DND-41 (cell line): ENCODE data around the gene CA11.

Experiments used
- ATAC-seq: fragments of 200-7000 bp; cut with Tn5 transposase; 3 replicates; pipeline ENCODE4 v1.9.1; 2021; ENCODE audit warnings: low read depth; ENCODE audit not compliant: insufficient read depth
- DNase-seq: peaks from one replicate; pipeline ENCODE4 v3.0.0-alpha.2; 2020
- H2AFZ ChIP-seq: 2 replicates; pipeline ENCODE4 v1.6.0; 2012; ENCODE audit warnings: low read depth, low read length
- H3K27ac ChIP-seq: 2 replicates; pipeline ENCODE4 v1.5.1; 2012; ENCODE audit warnings: low read length, inconsistent platforms
- H3K27me3 ChIP-seq: fragments of 200-600 bp; sonication (generic); 2 replicates; pipeline ENCODE4 v1.6.0; 2012; ENCODE audit warnings: low read length, mild to moderate bottlenecking, inconsistent platforms; ENCODE audit not compliant: insufficient read depth, poor library complexity
- H3K36me3 ChIP-seq: 2 replicates; pipeline ENCODE4 v1.5.1; 2012; ENCODE audit warnings: low read length, inconsistent platforms; ENCODE audit not compliant: insufficient read depth
- H3K4me1 ChIP-seq: 2 replicates; pipeline ENCODE4 v1.5.1; 2012; ENCODE audit warnings: mild to moderate bottlenecking, low read length; ENCODE audit not compliant: insufficient read depth
- H3K4me2 ChIP-seq: 2 replicates; pipeline ENCODE4 v1.6.0; 2012; ENCODE audit warnings: mild to moderate bottlenecking, moderate library complexity, low read length, inconsistent platforms; ENCODE audit not compliant: insufficient read depth
- H3K4me3 ChIP-seq, 2 experiments: fragments of 200-600 bp in 1 of 2; shearing (Covaris generic) in 1 of 2; 2 replicates each; pipeline ENCODE4 v1.5.1; 2012 to 2016; ENCODE audit warnings: inconsistent platforms in 2 of 2, low read length in 2 of 2, mild to moderate bottlenecking in 2 of 2, low read depth in 1 of 2, moderate library complexity in 1 of 2
- H3K79me2 ChIP-seq: 2 replicates; pipeline ENCODE4 v1.6.0; 2012; ENCODE audit warnings: low read length, inconsistent platforms; ENCODE audit not compliant: insufficient read depth
- H3K9ac ChIP-seq: 2 replicates; pipeline ENCODE4 v1.6.0; 2012; ENCODE audit warnings: low read depth, mild to moderate bottlenecking, inconsistent platforms, low read length, moderate library complexity
- H3K9me3 ChIP-seq: 2 replicates; pipeline ENCODE4 v1.5.1; 2012; ENCODE audit warnings: low read length, moderate library complexity, mild to moderate bottlenecking, inconsistent platforms; ENCODE audit not compliant: insufficient read depth, severe bottlenecking
- H4K20me1 ChIP-seq: 2 replicates; pipeline ENCODE4 v1.6.0; 2012; ENCODE audit warnings: low read length; ENCODE audit not compliant: insufficient read depth
- EZH2 ChIP-seq: IDR thresholded peaks from 3 replicates; pipeline ENCODE4 v1.6.1; 2012; ENCODE audit warnings: borderline replicate concordance, low read depth, mild to moderate bottlenecking, moderate library complexity, low read length, inconsistent platforms; ENCODE audit not compliant: severe bottlenecking
- TF ChIP-seq, protein P1 (sequence below): IDR thresholded peaks from 2 replicates; pipeline ENCODE4 v1.5.1; 2012; ENCODE audit warnings: borderline replicate concordance, low read length, moderate library complexity, mild to moderate bottlenecking; ENCODE audit not compliant: poor library complexity, severe bottlenecking; ENCODE audit errors: extremely low read depth

Gene CA11

DNA sequence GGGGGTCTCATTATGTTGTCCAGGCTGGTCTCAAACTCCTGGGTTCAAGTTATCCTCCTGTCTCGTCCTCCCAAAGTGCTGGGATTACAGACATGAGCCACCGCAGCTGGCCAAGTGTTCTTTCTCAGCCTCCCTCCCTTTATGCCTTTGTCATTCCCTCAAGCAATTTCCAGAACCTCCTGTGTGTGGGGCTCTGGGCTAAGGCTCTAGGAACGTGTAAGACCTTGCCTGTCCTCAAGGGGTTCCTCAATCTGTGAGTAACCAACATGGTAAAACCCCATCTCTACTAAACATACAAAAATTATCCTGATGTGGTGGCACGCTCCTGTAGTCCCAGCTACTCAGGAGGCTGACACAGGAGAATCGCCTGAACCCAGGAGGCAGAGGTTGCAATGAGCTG, 55.0 kb downstream of the CA11 start:
- H3K36me3 ChIP-seq, result no peaks in the 10 kb centered on the region
- H3K9me3 ChIP-seq, result no peaks in the 10 kb centered on the region
- H3K4me2 ChIP-seq, result no peak overlapping the region
- no peak overlapping the region for H3K27ac ChIP-seq
- ATAC-seq (no peak), DNase-seq (no peak)
- H3K27me3 ChIP-seq, result no peaks in the 10 kb centered on the region
- H3K79me2 ChIP-seq, result no peaks in the 10 kb centered on the region
- peaks cover 11% of the 10 kb centered on the region for H3K4me1 ChIP-seq
- TF ChIP-seq, protein P1, sequence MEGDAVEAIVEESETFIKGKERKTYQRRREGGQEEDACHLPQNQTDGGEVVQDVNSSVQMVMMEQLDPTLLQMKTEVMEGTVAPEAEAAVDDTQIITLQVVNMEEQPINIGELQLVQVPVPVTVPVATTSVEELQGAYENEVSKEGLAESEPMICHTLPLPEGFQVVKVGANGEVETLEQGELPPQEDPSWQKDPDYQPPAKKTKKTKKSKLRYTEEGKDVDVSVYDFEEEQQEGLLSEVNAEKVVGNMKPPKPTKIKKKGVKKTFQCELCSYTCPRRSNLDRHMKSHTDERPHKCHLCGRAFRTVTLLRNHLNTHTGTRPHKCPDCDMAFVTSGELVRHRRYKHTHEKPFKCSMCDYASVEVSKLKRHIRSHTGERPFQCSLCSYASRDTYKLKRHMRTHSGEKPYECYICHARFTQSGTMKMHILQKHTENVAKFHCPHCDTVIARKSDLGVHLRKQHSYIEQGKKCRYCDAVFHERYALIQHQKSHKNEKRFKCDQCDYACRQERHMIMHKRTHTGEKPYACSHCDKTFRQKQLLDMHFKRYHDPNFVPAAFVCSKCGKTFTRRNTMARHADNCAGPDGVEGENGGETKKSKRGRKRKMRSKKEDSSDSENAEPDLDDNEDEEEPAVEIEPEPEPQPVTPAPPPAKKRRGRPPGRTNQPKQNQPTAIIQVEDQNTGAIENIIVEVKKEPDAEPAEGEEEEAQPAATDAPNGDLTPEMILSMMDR, result peak; percentile 4
- no peak for TF ChIP-seq EZH2
- H2AFZ ChIP-seq, result no peak overlapping the region
- H3K4me3 ChIP-seq, result no peak overlapping the region
- H4K20me1 ChIP-seq, result no peaks in the 10 kb centered on the region
- H3K9ac ChIP-seq, result no peak overlapping the region

DNA sequence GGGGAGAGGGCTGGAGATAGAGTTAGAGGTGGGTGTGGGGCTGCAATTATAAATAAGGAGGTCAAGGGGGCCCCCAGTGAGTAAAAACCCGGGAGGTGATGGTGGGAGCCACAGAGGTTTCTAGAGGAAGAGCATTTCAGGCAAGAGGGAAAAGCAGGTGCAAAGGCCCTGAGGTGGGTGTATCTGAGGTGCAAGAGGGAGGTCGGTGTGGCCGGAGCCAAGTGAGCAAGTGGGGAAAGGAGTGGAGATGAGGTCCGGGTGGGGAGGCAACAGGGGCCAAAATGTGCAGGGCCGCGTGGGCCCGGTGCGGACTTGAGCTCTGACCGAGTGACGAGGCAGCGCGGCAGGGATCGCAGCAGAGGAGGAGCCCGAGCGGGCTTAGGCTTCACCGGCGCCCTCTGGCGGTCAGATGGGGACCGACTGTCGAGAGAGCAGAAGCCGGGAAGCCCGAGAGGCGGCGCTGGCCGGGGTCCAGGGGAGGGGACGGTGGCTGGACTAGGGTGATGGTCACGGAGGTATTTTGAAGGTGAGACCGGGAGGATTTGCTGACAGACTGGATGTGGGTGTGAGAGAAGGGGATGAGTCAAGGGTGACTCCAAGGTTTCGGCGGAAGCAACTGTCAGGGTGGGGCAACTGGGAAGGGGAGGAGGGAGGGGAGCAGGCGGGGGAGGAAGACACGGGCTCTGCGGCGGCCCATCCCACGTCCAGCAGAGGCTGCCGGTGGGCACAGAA, 57.2 kb downstream of the CA11 start:
- Histone ChIP-seq H3K9me3 (no peaks in the 10 kb centered on the region), H3K27me3 (no peaks in the 10 kb centered on the region), H3K4me1 (peaks cover 15% of the 10 kb centered on the region), H4K20me1 (no peaks in the 10 kb centered on the region), H3K4me2 (peak overlapping the region; percentile 73), H3K9ac (peak overlapping the region; percentile 46), H3K79me2 (no peaks in the 10 kb centered on the region), H2AFZ (peak overlapping the region; percentile 67), H3K27ac (peak overlapping the region; percentile 40; the same call in 1 of the 2 replicates), H3K36me3 (no peaks in the 10 kb centered on the region), H3K4me3 (peak overlapping the region; percentile 10 to 60; a peak in 3 of 4 replicates)
- DNase-seq (peak; percentile 85), ATAC-seq (peak; percentile 94)
- TF ChIP-seq, protein P1, result peak; percentile 98
- no peak for TF ChIP-seq EZH2
